Transverse colon (tissue), 4 donors: ENCODE data around the gene BCL11B. TPM values are rescaled to one million over a fixed set of nuclear protein-coding genes. Genes with fewer than 3 reads are reported as not detected.

Experiments
- DNase-seq: peaks from one replicate; pipeline ENCODE4 v3.0.0-alpha.2; 2019
- H3K27ac ChIP-seq, 4 donors: fragments of 200-600 bp; sonication (generic); 2 replicates each; pipeline ENCODE4 v1.5.1; 2016 to 2018; ENCODE audit warnings: inconsistent platforms in 4 of 4
- H3K27me3 ChIP-seq: fragments of 200-600 bp; sonication (generic); 2 replicates; pipeline ENCODE4 v1.5.1; 2017; ENCODE audit warnings: inconsistent platforms
- H3K36me3 ChIP-seq, 4 donors: fragments of 200-600 bp; sonication (generic); 2 replicates each; pipeline ENCODE4 v1.5.1; 2017 to 2019; ENCODE audit warnings: inconsistent platforms in 4 of 4
- H3K4me1 ChIP-seq, 4 donors: fragments of 200-600 bp; sonication (generic); 2 replicates each; pipeline ENCODE4 v1.5.1; 2017 to 2020; ENCODE audit warnings: inconsistent platforms in 4 of 4
- H3K4me3 ChIP-seq, 4 donors: fragments of 200-600 bp; sonication (generic); 1 replicate in 1 of 4; 2 replicates in 3 of 4; pipeline versions ENCODE4 v1.5.1 to v1.6.1; 2017 to 2019; ENCODE audit warnings: inconsistent platforms in 4 of 4
- H3K9me3 ChIP-seq, 2 donors: fragments of 200-600 bp; sonication (generic); 2 replicates each; pipeline ENCODE4 v1.5.1; 2017 to 2019; ENCODE audit warnings: inconsistent platforms in 2 of 2
- CTCF ChIP-seq, 5 experiments: fragments of 200-600 bp in 3 of 5; fragments of 450-650 bp in 2 of 5; sonication (generic) in 3 of 5; IDR thresholded peaks; 1 replicate in 2 of 5; 2 replicates in 3 of 5; pipeline ENCODE4 v1.5.1; 2016 to 2017; ENCODE audit warnings: antibody characterized with exemption in 5 of 5, inconsistent platforms in 3 of 5, mild to moderate bottlenecking in 2 of 5, moderate library complexity in 1 of 5
- EP300 ChIP-seq: sonication (generic); formaldehyde crosslinking; IDR thresholded peaks from one replicate; pipeline ENCODE4 v1.6.1; 2017; ENCODE audit warnings: antibody characterized with exemption, low read depth
- POLR2A ChIP-seq: fragments of 450-650 bp; IDR thresholded peaks from one replicate; pipeline ENCODE4 v1.6.1; 2016; ENCODE audit warnings: antibody characterized with exemption, mild to moderate bottlenecking, moderate library complexity
- POLR2AphosphoS5 ChIP-seq, 3 donors: sonication (generic); formaldehyde crosslinking; IDR thresholded peaks; one replicate each; pipeline ENCODE4 v1.6.1; 2016; ENCODE audit warnings: antibody characterized with exemption in 3 of 3
- WGBS, 2 donors: methylation state at CpG; one replicate each; pipeline ENCODE4 v1.1.5; 2018; ENCODE audit warnings: low coverage in 1 of 2; 5-methylcytosine and 5-hydroxymethylcytosine counted together
- in situ Hi-C, 4 donors: fragments of 200-750 bp; cut with MboI; loops; one replicate each; pipeline versions ENCODE4 v1.15.0 to v1.15.1; 2017; ENCODE audit warnings: low sequenced_read_pairs in 3 of 4, low pct_ligation_motif_present in 1 of 4, low pct_unique_long_range_greater_than_20kb in 1 of 4
- intact Hi-C: fragments of 100-400 bp; cut with DNase I; formaldehyde crosslinking; loops from one replicate; pipeline ENCODE4 v1.15.1; 2023; ENCODE audit warnings: low total_unique reads
- total RNA-seq, 4 donors: library from RNA; depleted of rRNA; stranded (reverse); fragments of >200 nt; gene quantifications; one replicate each; pipeline ENCODE4 v1.1.0, GENCODE V29; 2016

The BCL11B gene
- total RNA-seq, 4 donors from 2014 or later = 0.37 to 4.8 (median 3.7) TPM

GRCh38 chr14:99296517-99296916 lies 24.5 kb upstream of the BCL11B start:
- Histone ChIP-seq H3K4me1 (no peaks in the 10 kb centered on the region), H3K36me3 (no peaks in the 10 kb centered on the region), H3K9me3 (peaks cover 0 to 4% of the 10 kb centered on the region in 2 donors), H3K4me3 (no peak overlapping the region), H3K27me3 (no peaks in the 10 kb centered on the region), H3K27ac (no peak overlapping the region)
- TF ChIP-seq CTCF (IDR thresholded peaks at IDR 0.05) (no peak), POLR2A (no peak), EP300 (no peak), POLR2AphosphoS5 (IDR thresholded peaks at IDR 0.05) (no peak)
- 73 to 85% methylated on average over 2 to 10 of the region's 10 CpGs for WGBS, 2 donors
- intact Hi-C loops = no loop called here
- in situ Hi-C loops = no loop called here
- no peak for DNase-seq

- in situ Hi-C loops = no loop called here
- Histone ChIP-seq H3K27me3 (no peaks in the 10 kb centered on the region), H3K36me3 (no peaks in the 10 kb centered on the region), H3K4me3 (no peak overlapping the region), H3K9me3 (no peaks in the 10 kb centered on the region), H3K4me1 (no peaks in the 10 kb centered on the region), H3K27ac (no peak overlapping the region)
- DNase-seq = no peak
- 85 to 93% methylated on average over 2 to 12 of the region's 12 CpGs for WGBS, 2 donors
- TF ChIP-seq POLR2A = no peak
- no peak for TF ChIP-seq CTCF (IDR thresholded peaks at IDR 0.05)
- no peak for TF ChIP-seq EP300
- no peak for TF ChIP-seq POLR2AphosphoS5 (IDR thresholded peaks at IDR 0.05)
- intact Hi-C loops = no loop called here
These were observed 17.6 kb upstream of the BCL11B start for GRCh38 chr14:99289394-99290189.

GRCh38 chr14:99288948-99289347 lies 17.0 kb upstream of the BCL11B start:
- Histone ChIP-seq H3K27ac (no peak overlapping the region), H3K4me1 (no peaks in the 10 kb centered on the region), H3K4me3 (no peak overlapping the region), H3K27me3 (no peaks in the 10 kb centered on the region), H3K9me3 (no peaks in the 10 kb centered on the region), H3K36me3 (no peaks in the 10 kb centered on the region)
- in situ Hi-C loops (no loop called here), intact Hi-C loops (no loop called here)
- no peak for DNase-seq
- 77 to 100% methylated on average over 2 to 5 of the region's 5 CpGs for WGBS, 2 donors
- TF ChIP-seq POLR2A = no peak
- TF ChIP-seq CTCF (IDR thresholded peaks at IDR 0.05) = no peak
- TF ChIP-seq POLR2AphosphoS5 (IDR thresholded peaks at IDR 0.05) = no peak
- TF ChIP-seq EP300 = no peak

GRCh38 chr14:99287269-99287942 lies 15.4 kb upstream of the BCL11B start:
- 0 to 75% methylated on average over 1 to 13 of the region's 13 CpGs for WGBS, 2 donors
- intact Hi-C loops (no loop called here), in situ Hi-C loops (no loop called here)
- no peak for TF ChIP-seq EP300
- TF ChIP-seq CTCF (IDR thresholded peaks at IDR 0.05) = no peak
- no peak for TF ChIP-seq POLR2AphosphoS5 (IDR thresholded peaks at IDR 0.05)
- TF ChIP-seq POLR2A = no peak
- Histone ChIP-seq H3K36me3 (no peaks in the 10 kb centered on the region), H3K27me3 (no peaks in the 10 kb centered on the region), H3K27ac (no peak overlapping the region), H3K9me3 (no peaks in the 10 kb centered on the region), H3K4me3 (no peak overlapping the region), H3K4me1 (no peaks in the 10 kb centered on the region)
- no peak for DNase-seq
